Activated CD8-positive, alpha-beta T cell treated with anti-CD3 and anti-CD28 coated beads, Interleukin-2, amount 10 ng/mL, durations not matched to agents 7 days and 5 days (primary cell): Measurements from ENCODE around the gene WDR3. TPM values are rescaled to one million over a fixed set of nuclear protein-coding genes. Genes with fewer than 3 reads are reported as not detected.
"Not testable (repeated sequence)": the region's sequence is repeated elsewhere in the genome, so short reads cannot be mapped to it uniquely, and the experiment has no call there.

Source experiments
- ATAC-seq: fragments of 150-1000 bp; cut with Tn5 transposase; one replicate; pipeline ENCODE4 v1.10.0; 2021; ENCODE audit warnings: moderate library complexity
- CTCF ChIA-PET: fragments of 350-600 bp; sonication (Branson Sonifier 250); formaldehyde crosslinking; loops from one replicate; lab custom pipeline; 2021; ENCODE audit warnings: antibody characterized with exemption; lab: Charles Lee
- POLR2A ChIA-PET: fragments of 350-600 bp; sonication (Branson Sonifier 250); formaldehyde crosslinking; loops from one replicate; lab custom pipeline; 2021; ENCODE audit warnings: antibody characterized with exemption; lab: Charles Lee
- DNase-seq: peaks from one replicate; pipeline ENCODE4 v3.0.0-alpha.2; 2020
- H3K27ac Mint-ChIP-seq: one replicate; pipeline ENCODE4 v1.8.0; 2021; ENCODE audit warnings: mild to moderate bottlenecking, mixed read lengths
- H3K27me3 Mint-ChIP-seq: one replicate; pipeline ENCODE4 v1.8.0; 2021; ENCODE audit warnings: low read depth, mixed read lengths
- H3K36me3 Mint-ChIP-seq: one replicate; pipeline ENCODE4 v1.8.0; 2021; ENCODE audit warnings: low read depth, mixed read lengths
- H3K4me1 Mint-ChIP-seq: one replicate; pipeline ENCODE4 v1.8.0; 2021; ENCODE audit warnings: low read depth, mixed read lengths
- H3K4me3 Mint-ChIP-seq: one replicate; pipeline ENCODE4 v1.8.0; 2021; ENCODE audit warnings: mild to moderate bottlenecking, mixed read lengths
- H3K9me3 Mint-ChIP-seq: one replicate; pipeline ENCODE4 v1.8.0; 2022; ENCODE audit warnings: mixed read lengths; ENCODE audit not compliant: insufficient read depth
- total RNA-seq, 2 experiments: library from RNA; stranded (reverse); gene quantifications; one replicate each; pipeline ENCODE4 v1.2.3, GENCODE V29; 2021

The WDR3 gene
- total RNA-seq, 2 experiments from 2014 or later, result 25.3 to 27.5 TPM

- ATAC-seq, result no peak
- no peak for DNase-seq
- CTCF ChIA-PET, result interaction anchor here (1.6 to 6.3 kb wide), 2 partner anchors 9 to 370 kb away, joined by 8 to 52 read pairs; no protein-coding TSS in a partner anchor
- Mint-ChIP-seq H3K27ac (no peak overlapping the region), H3K9me3 (no peaks in the 10 kb centered on the region), H3K4me1 (no peaks in the 10 kb centered on the region), H3K4me3 (no peak overlapping the region), H3K36me3 (peaks cover 36% of the 10 kb centered on the region), H3K27me3 (no peaks in the 10 kb centered on the region)
- POLR2A ChIA-PET, result interaction anchor here (1.6 kb wide), 1 partner anchor 24 kb away, joined by 4 read pairs; the partner anchor contains the start of genes GDAP2 and WDR3
Measured at GRCh38 chr1:117905019-117905418, 24.5 kb upstream of the WDR3 start.

GRCh38 chr1:117911051-117911450 lies 18.5 kb upstream of the WDR3 start:
- no peak overlapping the region for H3K27ac Mint-ChIP-seq
- ChIA-PET POLR2A (no interaction called here), CTCF (interaction anchor here (1.3 to 6.3 kb wide), 2 partner anchors 15 to 376 kb away, joined by 3 to 52 read pairs; no protein-coding TSS in a partner anchor)
- ATAC-seq (no peak), DNase-seq (no peak)
- H3K27me3 Mint-ChIP-seq, result no peaks in the 10 kb centered on the region
- peaks cover 5% of the 10 kb centered on the region for H3K4me1 Mint-ChIP-seq
- H3K4me3 Mint-ChIP-seq, result no peak overlapping the region
- no peaks in the 10 kb centered on the region for H3K9me3 Mint-ChIP-seq
- H3K36me3 Mint-ChIP-seq, result peaks cover 39% of the 10 kb centered on the region

GRCh38 chr1:117919376-117919775 lies 10.2 kb upstream of the WDR3 start:
- no peak for ATAC-seq
- ChIA-PET POLR2A (no interaction called here), CTCF (interaction anchor here (1.3 kb wide), 1 partner anchor 23 kb away, joined by 3 read pairs; no protein-coding TSS in a partner anchor)
- Mint-ChIP-seq H3K36me3 (peaks cover 34% of the 10 kb centered on the region), H3K4me3 (no peak overlapping the region), H3K4me1 (no peaks in the 10 kb centered on the region), H3K27me3 (no peaks in the 10 kb centered on the region), H3K9me3 (no peaks in the 10 kb centered on the region), H3K27ac (no peak overlapping the region)
- no peak for DNase-seq

- POLR2A ChIA-PET, result no interaction called here
- H3K27me3 Mint-ChIP-seq, result no peaks in the 10 kb centered on the region
- CTCF ChIA-PET, result no interaction called here
- no peak for DNase-seq
- H3K27ac Mint-ChIP-seq, result no peak overlapping the region
- no peaks in the 10 kb centered on the region for H3K9me3 Mint-ChIP-seq
- H3K4me3 Mint-ChIP-seq, result no peak overlapping the region
- peaks cover 3% of the 10 kb centered on the region for H3K4me1 Mint-ChIP-seq
- no peak for ATAC-seq
- H3K36me3 Mint-ChIP-seq, result peaks cover 15% of the 10 kb centered on the region
Measured at GRCh38 chr1:117921991-117922390, 7.5 kb upstream of the WDR3 start.

- CTCF ChIA-PET, POLR2A ChIA-PET, H3K4me1 Mint-ChIP-seq, H3K9me3 Mint-ChIP-seq, DNase-seq, H3K4me3 Mint-ChIP-seq, ATAC-seq, H3K27ac Mint-ChIP-seq, H3K27me3 Mint-ChIP-seq: not testable (repeated sequence)
- peaks cover 14% of the 10 kb centered on the region for H3K36me3 Mint-ChIP-seq
Measured at GRCh38 chr1:117922717-117923116, 6.8 kb upstream of the WDR3 start.

GRCh38 chr1:117925981-117926380 lies 3.6 kb upstream of the WDR3 start:
- H3K4me3 Mint-ChIP-seq, result no peak overlapping the region
- DNase-seq (no peak), ATAC-seq (no peak)
- H3K27ac Mint-ChIP-seq, result no peak overlapping the region
- no peaks in the 10 kb centered on the region for H3K9me3 Mint-ChIP-seq
- H3K4me1 Mint-ChIP-seq, result peaks cover 27% of the 10 kb centered on the region
- CTCF ChIA-PET, result interaction anchor here (0.9 kb wide), 1 partner anchor 30 kb away, joined by 5 read pairs; no protein-coding TSS in a partner anchor
- no peaks in the 10 kb centered on the region for H3K27me3 Mint-ChIP-seq
- POLR2A ChIA-PET, result no interaction called here
- peaks cover 9% of the 10 kb centered on the region for H3K36me3 Mint-ChIP-seq

- peak overlapping the region; percentile 94 for H3K4me3 Mint-ChIP-seq
- H3K36me3 Mint-ChIP-seq, result peaks cover 23% of the 10 kb centered on the region
- no peaks in the 10 kb centered on the region for H3K9me3 Mint-ChIP-seq
- CTCF ChIA-PET, result interaction anchor here (0.8 to 3.1 kb wide), 7 partner anchors 22 to 807 kb away, joined by 3 to 26 read pairs (median 5); no protein-coding TSS in a partner anchor
- H3K27me3 Mint-ChIP-seq, result no peaks in the 10 kb centered on the region
- ATAC-seq, result peak; percentile 57
- peak overlapping the region; percentile 90 for H3K27ac Mint-ChIP-seq
- POLR2A ChIA-PET, result interaction anchor here (0.6 to 1.0 kb wide), 4 partner anchors 10 to 45 kb away, joined by 3 to 4 read pairs (median 3); no protein-coding TSS in a partner anchor
- peaks cover 50% of the 10 kb centered on the region for H3K4me1 Mint-ChIP-seq
- peak; percentile 65 for DNase-seq
Measured at GRCh38 chr1:117928881-117929342, 627 bp upstream of the WDR3 start.

GRCh38 chr1:117930173-117930447 lies 571 bp downstream of the WDR3 start:
- Mint-ChIP-seq H3K36me3 (peaks cover 27% of the 10 kb centered on the region), H3K27me3 (no peaks in the 10 kb centered on the region), H3K9me3 (no peaks in the 10 kb centered on the region), H3K4me3 (peak overlapping the region; percentile 94), H3K27ac (peak overlapping the region; percentile 90), H3K4me1 (peaks cover 53% of the 10 kb centered on the region)
- ChIA-PET CTCF (interaction anchor here (3.1 kb wide), 1 partner anchor 34 kb away, joined by 26 read pairs; no protein-coding TSS in a partner anchor), POLR2A (interaction anchor here (0.8 to 1.0 kb wide), 3 partner anchors 12 to 870 kb away, joined by 3 to 5 read pairs (median 4); partner anchors contain the start of genes TENT5C and TTF2)
- ATAC-seq (no peak), DNase-seq (no peak)

- POLR2A ChIA-PET, result interaction anchor here (0.8 kb wide), 2 partner anchors 324 to 870 kb away, joined by 3 to 4 read pairs; partner anchors contain the start of genes TENT5C and TTF2
Measured at GRCh38 chr1:117930484-117930883, 945 bp downstream of the WDR3 start.

GRCh38 chr1:117932576-117932975 lies 3.0 kb downstream of the WDR3 start:
- POLR2A ChIA-PET, result no interaction called here
- peaks cover 45% of the 10 kb centered on the region for H3K4me1 Mint-ChIP-seq
- no peak overlapping the region for H3K4me3 Mint-ChIP-seq

More at GRCh38 chr1:117930484-117930883, 945 bp downstream of the WDR3 start:
- no peak for DNase-seq
- H3K27ac Mint-ChIP-seq, result peak overlapping the region; percentile 90
- peaks cover 27% of the 10 kb centered on the region for H3K36me3 Mint-ChIP-seq
- no peaks in the 10 kb centered on the region for H3K27me3 Mint-ChIP-seq
- CTCF ChIA-PET, result interaction anchor here (3.1 kb wide), 1 partner anchor 34 kb away, joined by 26 read pairs; no protein-coding TSS in a partner anchor
- peaks cover 53% of the 10 kb centered on the region for H3K4me1 Mint-ChIP-seq
- no peak for ATAC-seq
- H3K4me3 Mint-ChIP-seq, result peak overlapping the region; percentile 94
- H3K9me3 Mint-ChIP-seq, result no peaks in the 10 kb centered on the region

GRCh38 chr1:117933769-117934168 lies 4.2 kb downstream of the WDR3 start:
- Mint-ChIP-seq H3K9me3 (no peaks in the 10 kb centered on the region), H3K27ac (no peak overlapping the region), H3K4me3 (no peak overlapping the region), H3K4me1 (peaks cover 37% of the 10 kb centered on the region), H3K27me3 (no peaks in the 10 kb centered on the region), H3K36me3 (peaks cover 42% of the 10 kb centered on the region)
- CTCF ChIA-PET, result no interaction called here
- DNase-seq (no peak), ATAC-seq (no peak)
- POLR2A ChIA-PET, result no interaction called here

More at GRCh38 chr1:117932576-117932975, 3.0 kb downstream of the WDR3 start:
- CTCF ChIA-PET, result no interaction called here
- no peaks in the 10 kb centered on the region for H3K9me3 Mint-ChIP-seq
- H3K27ac Mint-ChIP-seq, result no peak overlapping the region
- peaks cover 34% of the 10 kb centered on the region for H3K36me3 Mint-ChIP-seq
- H3K27me3 Mint-ChIP-seq, result no peaks in the 10 kb centered on the region
- no peak for ATAC-seq
- DNase-seq, result no peak

GRCh38 chr1:117942293-117942692 lies 12.8 kb downstream of the WDR3 start:
- CTCF ChIA-PET, result interaction anchor here (0.6 kb wide), 1 partner anchor 11 kb away, joined by 3 read pairs; no protein-coding TSS in a partner anchor
- peaks cover 58% of the 10 kb centered on the region for H3K36me3 Mint-ChIP-seq

More at GRCh38 chr1:117942293-117942692, 12.8 kb downstream of the WDR3 start:
- Mint-ChIP-seq H3K4me1 (no peaks in the 10 kb centered on the region), H3K27me3 (no peaks in the 10 kb centered on the region), H3K4me3 (no peak overlapping the region), H3K9me3 (no peaks in the 10 kb centered on the region), H3K27ac (no peak overlapping the region)
- POLR2A ChIA-PET, result interaction anchor here (0.7 to 2.6 kb wide), 2 partner anchors 13 to 1168 kb away, joined by 3 to 5 read pairs; partner anchors contain the start of genes GDAP2 and WDR3
- no peak for DNase-seq
- ATAC-seq, result no peak
